GM12892 (cell line): ENCODE data around the gene TMEM150A.

Source experiments
- POLR2A ChIP-seq: IDR thresholded peaks from 2 replicates; pipeline ENCODE4 v1.6.1; 2011; ENCODE audit warnings: low read depth, low read length, control low read depth
- POLR2AphosphoS5 ChIP-seq: IDR thresholded peaks from 2 replicates; pipeline ENCODE4 v1.6.1; 2011; ENCODE audit warnings: low read depth, low read length, control low read depth

GRCh38 chr2:85554980-85555612, 47.4 kb downstream of the TMEM150A start:
- TF ChIP-seq POLR2AphosphoS5: no peak
- no peak for TF ChIP-seq POLR2A
